ENCODE results near the gene TCF7L2. TPM values are rescaled to one million over a fixed set of nuclear protein-coding genes. Genes with fewer than 3 reads are reported as not detected.

Gene TCF7L2
- total and polyA plus RNA-seq, 12 donors: 8.7 to 24.7 (median 14.8) TPM

GRCh38 chr10:113006656-113007342 lies 56.8 kb downstream of the TCF7L2 start:
- H3K4me3 ChIP-seq: no peak overlapping the region
- no peak for TF ChIP-seq POLR2A (IDR thresholded peaks at IDR 0.05)
- TF ChIP-seq CTCF (IDR thresholded peaks at IDR 0.05): no peak
- WGBS, 4 donors: 82 to 87% (median 85%) methylated on average over 9 of the region's 9 CpGs
- H3K27ac ChIP-seq: no peak overlapping the region
- no peaks in the 10 kb centered on the region for H3K4me1 ChIP-seq (replicated peaks in 1 of 2)
- H3K36me3 ChIP-seq (replicated peaks in 1 of 2): no peaks in the 10 kb centered on the region
- no peaks in the 10 kb centered on the region for H3K9me3 ChIP-seq (replicated peaks in 1 of 3)
- no peaks in the 10 kb centered on the region for H3K27me3 ChIP-seq
- intact Hi-C loops (cut with DNase I): no loop called here
- DNase-seq: no peak

- no peak for DNase-seq
- Histone ChIP-seq H3K27me3 (no peaks in the 10 kb centered on the region), H3K27ac (no peak overlapping the region), H3K9me3 (replicated peaks in 1 of 3) (no peaks in the 10 kb centered on the region), H3K4me1 (replicated peaks in 1 of 2) (no peaks in the 10 kb centered on the region), H3K4me3 (no peak overlapping the region), H3K36me3 (replicated peaks in 1 of 2) (no peaks in the 10 kb centered on the region)
- WGBS, 4 donors: 35 to 51% (median 44%) methylated on average over 4 of the region's 4 CpGs
- intact Hi-C loops (cut with DNase I): no loop called here
- no peak for TF ChIP-seq CTCF (IDR thresholded peaks at IDR 0.05)
- TF ChIP-seq POLR2A (IDR thresholded peaks at IDR 0.05): no peak
Observed at GRCh38 chr10:113007343-113007771, 57.3 kb downstream of the TCF7L2 start.

GRCh38 chr10:113007821-113008220 lies 57.8 kb downstream of the TCF7L2 start:
- no peak for DNase-seq
- Histone ChIP-seq H3K4me1 (replicated peaks in 1 of 2) (no peaks in the 10 kb centered on the region), H3K4me3 (no peak overlapping the region), H3K36me3 (replicated peaks in 1 of 2) (no peaks in the 10 kb centered on the region), H3K27ac (no peak overlapping the region), H3K27me3 (no peaks in the 10 kb centered on the region), H3K9me3 (replicated peaks in 1 of 3) (no peaks in the 10 kb centered on the region)
- intact Hi-C loops (cut with DNase I): no loop called here
- WGBS, 4 donors: 45 to 66% (median 56%) methylated on average over 8 of the region's 8 CpGs
- TF ChIP-seq CTCF (IDR thresholded peaks at IDR 0.05) (no peak), POLR2A (IDR thresholded peaks at IDR 0.05) (no peak)

- Histone ChIP-seq H3K4me3 (no peak overlapping the region), H3K27me3 (no peaks in the 10 kb centered on the region), H3K9me3 (replicated peaks in 1 of 3) (no peaks in the 10 kb centered on the region), H3K27ac (no peak overlapping the region), H3K36me3 (replicated peaks in 1 of 2) (no peaks in the 10 kb centered on the region), H3K4me1 (replicated peaks in 1 of 2) (no peaks in the 10 kb centered on the region)
- TF ChIP-seq CTCF (IDR thresholded peaks at IDR 0.05) (no peak), POLR2A (IDR thresholded peaks at IDR 0.05) (no peak)
- DNase-seq: no peak
- intact Hi-C loops (cut with DNase I): loop anchor here in 1 of 2 donors (10.0 kb wide), 1 partner anchor 47 kb away; no protein-coding TSS in a partner anchor
- WGBS, 4 donors: 92 to 94% (median 93%) methylated on average over 12 of the region's 12 CpGs
Observed at GRCh38 chr10:113011592-113012374, 61.7 kb downstream of the TCF7L2 start.

Data from adrenal gland (tissue), 12 donors.